ENCODE data around the gene RAD18.

Gene RAD18

GRCh38 chr3:8994226-8994625 lies 31.0 kb upstream of the RAD18 start:
- Histone ChIP-seq H3K9ac (ENCODE audit: low read depth, low read length) (no peak overlapping the region), H3K4me1 (ENCODE audit: insufficient read depth, low read length) (no peaks in the 10 kb centered on the region), H3K9me3 (ENCODE audit: insufficient read depth, low read depth, low read length) (no peaks in the 10 kb centered on the region), H3K36me3 (ENCODE audit: insufficient read depth, low read length) (no peaks in the 10 kb centered on the region), H3K4me3 (ENCODE audit: low read length) (no peak overlapping the region), H3K27me3 (ENCODE audit: insufficient read depth, low read length) (no peaks in the 10 kb centered on the region), H3K27ac (ENCODE audit: low read depth, low read length) (no peak overlapping the region)
- 93% methylated on average over 15 of the region's 15 CpGs for WGBS

- no peaks in the 10 kb centered on the region for H3K36me3 ChIP-seq (ENCODE audit: insufficient read depth, low read length)
- no peaks in the 10 kb centered on the region for H3K9me3 ChIP-seq (ENCODE audit: insufficient read depth, low read depth, low read length)
- 0 out of 2 replicates have a peak, but pooled peaks cover 6% of the 10 kb centered on the region for H3K4me1 ChIP-seq (ENCODE audit: insufficient read depth, low read length)
- no peak overlapping the region for H3K27ac ChIP-seq (ENCODE audit: low read depth, low read length)
- 94% methylated on average over 5 of the region's 5 CpGs for WGBS
- no peak overlapping the region for H3K4me3 ChIP-seq (ENCODE audit: low read length)
- H3K9ac ChIP-seq (ENCODE audit: low read depth, low read length) = no peak overlapping the region
- no peaks in the 10 kb centered on the region for H3K27me3 ChIP-seq (ENCODE audit: insufficient read depth, low read length)
Measured at GRCh38 chr3:8993331-8993730, 30.1 kb upstream of the RAD18 start.

- WGBS = 66% methylated on average over 10 of the region's 11 CpGs
- Histone ChIP-seq H3K27ac (ENCODE audit: low read depth, low read length) (no peak overlapping the region), H3K4me3 (ENCODE audit: low read length) (no peak overlapping the region), H3K9me3 (ENCODE audit: insufficient read depth, low read depth, low read length) (no peaks in the 10 kb centered on the region), H3K36me3 (ENCODE audit: insufficient read depth, low read length) (no peaks in the 10 kb centered on the region), H3K27me3 (ENCODE audit: insufficient read depth, low read length) (no peaks in the 10 kb centered on the region), H3K9ac (ENCODE audit: low read depth, low read length) (no peak overlapping the region), H3K4me1 (ENCODE audit: insufficient read depth, low read length) (0 out of 2 replicates have a peak, but pooled peaks cover 6% of the 10 kb centered on the region)
Measured at GRCh38 chr3:8992854-8993253, 29.6 kb upstream of the RAD18 start.

- 0 out of 2 replicates have a peak, but pooled peaks cover 6% of the 10 kb centered on the region for H3K4me1 ChIP-seq (ENCODE audit: insufficient read depth, low read length)
Measured at GRCh38 chr3:8992199-8992598, 28.9 kb upstream of the RAD18 start.

GRCh38 chr3:8990266-8991215 lies 27.3 kb upstream of the RAD18 start:
- WGBS = 95% methylated on average over 36 of the region's 36 CpGs
- Histone ChIP-seq H3K36me3 (ENCODE audit: insufficient read depth, low read length) (no peaks in the 10 kb centered on the region), H3K27me3 (ENCODE audit: insufficient read depth, low read length) (no peaks in the 10 kb centered on the region), H3K27ac (ENCODE audit: low read depth, low read length) (no peak overlapping the region), H3K4me3 (ENCODE audit: low read length) (no peak overlapping the region), H3K9ac (ENCODE audit: low read depth, low read length) (no peak overlapping the region), H3K9me3 (ENCODE audit: insufficient read depth, low read depth, low read length) (no peaks in the 10 kb centered on the region), H3K4me1 (ENCODE audit: insufficient read depth, low read length) (0 out of 2 replicates have a peak, but pooled peaks cover 6% of the 10 kb centered on the region)

More at GRCh38 chr3:8992199-8992598, 28.9 kb upstream of the RAD18 start:
- Histone ChIP-seq H3K36me3 (ENCODE audit: insufficient read depth, low read length) (no peaks in the 10 kb centered on the region), H3K27ac (ENCODE audit: low read depth, low read length) (no peak overlapping the region), H3K27me3 (ENCODE audit: insufficient read depth, low read length) (no peaks in the 10 kb centered on the region), H3K9ac (ENCODE audit: low read depth, low read length) (no peak overlapping the region), H3K4me3 (ENCODE audit: low read length) (no peak overlapping the region), H3K9me3 (ENCODE audit: insufficient read depth, low read depth, low read length) (no peaks in the 10 kb centered on the region)
- 89% methylated on average over 2 of the region's 4 CpGs for whole genome bisulfite sequencing

- H3K27me3 ChIP-seq (ENCODE audit: insufficient read depth, low read length) = no peaks in the 10 kb centered on the region
- H3K4me3 ChIP-seq (ENCODE audit: low read length) = no peak overlapping the region
- no peak overlapping the region for H3K9ac ChIP-seq (ENCODE audit: low read depth, low read length)
- 0 out of 2 replicates have a peak, but pooled peaks cover 6% of the 10 kb centered on the region for H3K4me1 ChIP-seq (ENCODE audit: insufficient read depth, low read length)
- no peaks in the 10 kb centered on the region for H3K36me3 ChIP-seq (ENCODE audit: insufficient read depth, low read length)
- 80% methylated on average over 8 of the region's 8 CpGs for WGBS
- no peaks in the 10 kb centered on the region for H3K9me3 ChIP-seq (ENCODE audit: insufficient read depth, low read depth, low read length)
- no peak overlapping the region for H3K27ac ChIP-seq (ENCODE audit: low read depth, low read length)
Measured at GRCh38 chr3:8988791-8989558, 25.7 kb upstream of the RAD18 start.

- no peak overlapping the region for H3K4me3 ChIP-seq (ENCODE audit: low read length)
- H3K36me3 ChIP-seq (ENCODE audit: insufficient read depth, low read length) = no peaks in the 10 kb centered on the region
- WGBS = 78% methylated on average over 2 of the region's 2 CpGs
- H3K27me3 ChIP-seq (ENCODE audit: insufficient read depth, low read length) = no peaks in the 10 kb centered on the region
- no peaks in the 10 kb centered on the region for H3K9me3 ChIP-seq (ENCODE audit: insufficient read depth, low read depth, low read length)
- H3K9ac ChIP-seq (ENCODE audit: low read depth, low read length) = no peak overlapping the region
- H3K4me1 ChIP-seq (ENCODE audit: insufficient read depth, low read length) = 0 out of 2 replicates have a peak, but pooled peaks cover 6% of the 10 kb centered on the region
- H3K27ac ChIP-seq (ENCODE audit: low read depth, low read length) = no peak overlapping the region
Measured at GRCh38 chr3:8988384-8988655, 25.0 kb upstream of the RAD18 start.

- 29% methylated on average over 15 of the region's 15 CpGs for WGBS
- Histone ChIP-seq H3K36me3 (ENCODE audit: insufficient read depth, low read length) (no peaks in the 10 kb centered on the region), H3K4me1 (ENCODE audit: insufficient read depth, low read length) (0 out of 2 replicates have a peak, but pooled peaks cover 6% of the 10 kb centered on the region), H3K9ac (ENCODE audit: low read depth, low read length) (no peak overlapping the region), H3K27me3 (ENCODE audit: insufficient read depth, low read length) (no peaks in the 10 kb centered on the region), H3K9me3 (ENCODE audit: insufficient read depth, low read depth, low read length) (no peaks in the 10 kb centered on the region), H3K27ac (ENCODE audit: low read depth, low read length) (no peak overlapping the region), H3K4me3 (ENCODE audit: low read length) (peak overlapping the region; percentile 37; the same call in 1 of the 2 replicates)
Measured at GRCh38 chr3:8987645-8988383, 24.5 kb upstream of the RAD18 start.

- Histone ChIP-seq H3K27me3 (ENCODE audit: insufficient read depth, low read length) (no peaks in the 10 kb centered on the region), H3K4me3 (ENCODE audit: low read length) (no peak overlapping the region), H3K36me3 (ENCODE audit: insufficient read depth, low read length) (no peaks in the 10 kb centered on the region), H3K4me1 (ENCODE audit: insufficient read depth, low read length) (0 out of 2 replicates have a peak, but pooled peaks cover 6% of the 10 kb centered on the region), H3K27ac (ENCODE audit: low read depth, low read length) (no peak overlapping the region), H3K9me3 (ENCODE audit: insufficient read depth, low read depth, low read length) (no peaks in the 10 kb centered on the region), H3K9ac (ENCODE audit: low read depth, low read length) (no peak overlapping the region)
- 79% methylated on average over 6 of the region's 6 CpGs for WGBS
Measured at GRCh38 chr3:8987226-8987625, 24.0 kb upstream of the RAD18 start.

GRCh38 chr3:8986741-8987140 lies 23.5 kb upstream of the RAD18 start:
- Histone ChIP-seq H3K4me3 (ENCODE audit: low read length) (no peak overlapping the region), H3K27ac (ENCODE audit: low read depth, low read length) (no peak overlapping the region), H3K9me3 (ENCODE audit: insufficient read depth, low read depth, low read length) (no peaks in the 10 kb centered on the region), H3K4me1 (ENCODE audit: insufficient read depth, low read length) (0 out of 2 replicates have a peak, but pooled peaks cover 6% of the 10 kb centered on the region), H3K27me3 (ENCODE audit: insufficient read depth, low read length) (no peaks in the 10 kb centered on the region), H3K9ac (ENCODE audit: low read depth, low read length) (no peak overlapping the region), H3K36me3 (ENCODE audit: insufficient read depth, low read length) (no peaks in the 10 kb centered on the region)
- WGBS = 93% methylated on average over 6 of the region's 6 CpGs

Data from HUES64 (cell line).